BE2C (cell line): Measurements from ENCODE around the gene BRD8.
"Not testable (repeated sequence)": the region's sequence is repeated elsewhere in the genome, so short reads cannot be mapped to it uniquely, and the experiment has no call there.

ENCODE experiments used
- DNase-seq: peaks from one replicate; pipeline ENCODE4 v3.0.0-alpha.2; 2020
- H3K27me3 ChIP-seq: fragments of 250-450 bp; sonication (Bioruptor Pico); 2 replicates; pipeline ENCODE4 v1.5.1; 2020; ENCODE audit warnings: mild to moderate bottlenecking
- H3K36me3 ChIP-seq: fragments of 250-450 bp; sonication (Bioruptor Pico); 2 replicates; pipeline ENCODE4 v1.5.1; 2020; ENCODE audit warnings: mild to moderate bottlenecking
- H3K4me1 ChIP-seq: fragments of 250-450 bp; sonication (Bioruptor Pico); 2 replicates; pipeline ENCODE4 v1.5.1; 2020
- H3K4me3 ChIP-seq: 2 replicates; pipeline ENCODE4 v1.5.1; 2011; ENCODE audit warnings: low read depth, low read length
- H3K9me3 ChIP-seq: fragments of 250-450 bp; sonication (Bioruptor Pico); 2 replicates; pipeline ENCODE4 v1.5.1; 2020
- CTCF ChIP-seq: IDR thresholded peaks from 2 replicates; pipeline ENCODE4 v1.5.1; 2012; ENCODE audit warnings: mild to moderate bottlenecking, low read depth, low read length

BRD8 gene

GRCh38 chr5:138213161-138214029, 35.0 kb upstream of the BRD8 start, which contains the start of gene CDC23:
Gene CDC23 (minus strand): TSS chr5:138213323. CDS start chr5:138213312, 11 bp downstream.
- TF ChIP-seq CTCF: no peak
- Histone ChIP-seq H3K36me3 (peaks cover 6% of the 10 kb centered on the region), H3K9me3 (no peaks in the 10 kb centered on the region), H3K27me3 (no peaks in the 10 kb centered on the region), H3K4me3 (peak within 1 kb of the TSS; percentile 100), H3K4me1 (no peaks in the 10 kb centered on the region)
- peak; percentile 94 for DNase-seq

- H3K27me3 ChIP-seq: no peaks in the 10 kb centered on the region
- TF ChIP-seq CTCF: no peak
- DNase-seq: no peak
- H3K4me1 ChIP-seq: no peaks in the 10 kb centered on the region
- H3K9me3 ChIP-seq: no peaks in the 10 kb centered on the region
- peaks cover 6% of the 10 kb centered on the region for H3K36me3 ChIP-seq
- peak overlapping the region; percentile 100 for H3K4me3 ChIP-seq
These were observed 34.4 kb upstream of the BRD8 start for GRCh38 chr5:138212828-138213160.

- Histone ChIP-seq H3K4me1 (no peaks in the 10 kb centered on the region), H3K4me3 (no peak overlapping the region), H3K9me3 (no peaks in the 10 kb centered on the region), H3K36me3 (peaks cover 11% of the 10 kb centered on the region), H3K27me3 (no peaks in the 10 kb centered on the region)
- TF ChIP-seq CTCF: no peak
- DNase-seq: no peak
These were observed 32.6 kb upstream of the BRD8 start for GRCh38 chr5:138210985-138211384.

- H3K36me3 ChIP-seq: peaks cover 51% of the 10 kb centered on the region
- not testable (repeated sequence) for DNase-seq, H3K4me1 ChIP-seq, H3K27me3 ChIP-seq, H3K4me3 ChIP-seq, H3K9me3 ChIP-seq
These were observed 15.4 kb upstream of the BRD8 start for GRCh38 chr5:138193859-138194258.

GRCh38 chr5:138192826-138193225, 14.4 kb upstream of the BRD8 start:
- no peaks in the 10 kb centered on the region for H3K4me1 ChIP-seq
- H3K36me3 ChIP-seq: peaks cover 51% of the 10 kb centered on the region
- DNase-seq: no peak
- no peaks in the 10 kb centered on the region for H3K27me3 ChIP-seq
- TF ChIP-seq CTCF: no peak
- no peaks in the 10 kb centered on the region for H3K9me3 ChIP-seq
- H3K4me3 ChIP-seq: no peak overlapping the region

GRCh38 chr5:138188626-138189025, 10.2 kb upstream of the BRD8 start:
- Histone ChIP-seq H3K9me3 (no peaks in the 10 kb centered on the region), H3K4me3 (no peak overlapping the region), H3K36me3 (peaks cover 85% of the 10 kb centered on the region), H3K4me1 (no peaks in the 10 kb centered on the region), H3K27me3 (no peaks in the 10 kb centered on the region)
- no peak for TF ChIP-seq CTCF
- no peak for DNase-seq
